Prostate gland (tissue), 2 donors: ENCODE data around the gene LIMCH1. TPM values are rescaled to one million over a fixed set of nuclear protein-coding genes. Genes with fewer than 3 reads are reported as not detected.

Experiments used
- DNase-seq: peaks from one replicate; pipeline ENCODE4 v3.0.0-alpha.2; 2019; ENCODE audit warnings: low spot score
- H3K27ac ChIP-seq, 2 donors: fragments of 200-600 bp; sonication (generic); 2 replicates each; pipeline ENCODE4 v1.5.1; 2017 to 2019
- H3K27me3 ChIP-seq: fragments of 200-600 bp; sonication (generic); replicated peaks from 2 replicates; pipeline ENCODE4 v1.5.1; 2019; ENCODE audit not compliant: insufficient read depth
- H3K36me3 ChIP-seq, 2 donors: fragments of 200-600 bp; sonication (generic); 1 replicate in 1 of 2; 2 replicates in 1 of 2; pipeline versions ENCODE4 v1.5.1 to v1.8.1; 2017 to 2019
- H3K4me1 ChIP-seq: fragments of 200-600 bp; sonication (generic); replicated peaks from 2 replicates; pipeline ENCODE4 v1.5.1; 2019
- H3K4me3 ChIP-seq, 2 donors: fragments of 200-600 bp; sonication (generic); 2 replicates each; pipeline ENCODE4 v1.5.1; 2017 to 2019
- H3K9me3 ChIP-seq: fragments of 200-600 bp; sonication (generic); 2 replicates; pipeline ENCODE4 v1.5.1; 2017
- POLR2A ChIP-seq: fragments of 450-650 bp; IDR thresholded peaks from one replicate; pipeline ENCODE4 v1.6.1; 2016; ENCODE audit warnings: antibody characterized with exemption, mild to moderate bottlenecking
- POLR2AphosphoS5 ChIP-seq: sonication (generic); formaldehyde crosslinking; IDR thresholded peaks from one replicate; pipeline ENCODE4 v1.6.1; 2017; ENCODE audit warnings: antibody characterized with exemption
- whole genome bisulfite sequencing: methylation state at CpG from one replicate; pipeline ENCODE4 v1.1.5; 2018; 5-methylcytosine and 5-hydroxymethylcytosine counted together
- intact Hi-C: fragments of 100-400 bp; cut with DNase I; formaldehyde crosslinking; loops from one replicate; pipeline ENCODE4 v1.14.2; 2022
- total RNA-seq, 2 donors: library from RNA; depleted of rRNA; stranded (reverse); fragments of >200 nt; gene quantifications; one replicate each; pipeline ENCODE4 v1.1.0, GENCODE V29; 2016
- TF ChIP-seq, protein P1 (sequence below), 4 experiments: fragments of 200-600 bp in 2 of 4; fragments of 450-650 bp in 2 of 4; sonication (generic) in 2 of 4; IDR thresholded peaks; 1 replicate in 3 of 4; 2 replicates in 1 of 4; pipeline ENCODE4 v1.5.1; 2016 to 2019; ENCODE audit warnings: antibody characterized with exemption in 4 of 4, mild to moderate bottlenecking in 2 of 4, moderate library complexity in 2 of 4

LIMCH1 gene
- total RNA-seq, 2 donors from 2014 or later = 62.8 to 102 TPM

DNA sequence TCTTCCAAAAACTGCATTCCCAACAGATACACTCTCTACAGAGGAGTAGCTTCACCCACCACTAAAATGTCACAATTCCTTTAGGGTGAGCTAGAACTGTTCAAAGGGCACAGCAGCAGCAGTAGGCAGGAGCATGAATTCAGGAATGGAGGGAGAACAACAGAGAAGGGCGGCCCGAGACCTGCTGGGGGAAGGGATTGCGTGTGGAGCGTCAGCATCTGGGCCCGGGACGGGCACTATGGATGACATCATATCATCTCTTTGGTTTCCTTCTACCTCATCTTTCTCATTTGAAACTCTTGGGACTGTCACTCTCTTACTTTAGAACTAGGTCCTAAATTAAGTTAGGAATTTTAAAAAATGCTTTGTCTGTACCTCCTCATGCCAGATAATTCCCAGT is 115.6 kb downstream of the LIMCH1 start:
- DNase-seq = no peak
- WGBS = 94% methylated on average over 6 of the region's 6 CpGs
- no peaks in the 10 kb centered on the region for H3K9me3 ChIP-seq
- no peaks in the 10 kb centered on the region for H3K36me3 ChIP-seq
- H3K27me3 ChIP-seq = no peaks in the 10 kb centered on the region
- H3K4me1 ChIP-seq = no peaks in the 10 kb centered on the region
- H3K4me3 ChIP-seq = no peak overlapping the region
- intact Hi-C loops = no loop called here
- TF ChIP-seq POLR2A (no peak), POLR2AphosphoS5 (no peak)
- TF ChIP-seq, protein P1, sequence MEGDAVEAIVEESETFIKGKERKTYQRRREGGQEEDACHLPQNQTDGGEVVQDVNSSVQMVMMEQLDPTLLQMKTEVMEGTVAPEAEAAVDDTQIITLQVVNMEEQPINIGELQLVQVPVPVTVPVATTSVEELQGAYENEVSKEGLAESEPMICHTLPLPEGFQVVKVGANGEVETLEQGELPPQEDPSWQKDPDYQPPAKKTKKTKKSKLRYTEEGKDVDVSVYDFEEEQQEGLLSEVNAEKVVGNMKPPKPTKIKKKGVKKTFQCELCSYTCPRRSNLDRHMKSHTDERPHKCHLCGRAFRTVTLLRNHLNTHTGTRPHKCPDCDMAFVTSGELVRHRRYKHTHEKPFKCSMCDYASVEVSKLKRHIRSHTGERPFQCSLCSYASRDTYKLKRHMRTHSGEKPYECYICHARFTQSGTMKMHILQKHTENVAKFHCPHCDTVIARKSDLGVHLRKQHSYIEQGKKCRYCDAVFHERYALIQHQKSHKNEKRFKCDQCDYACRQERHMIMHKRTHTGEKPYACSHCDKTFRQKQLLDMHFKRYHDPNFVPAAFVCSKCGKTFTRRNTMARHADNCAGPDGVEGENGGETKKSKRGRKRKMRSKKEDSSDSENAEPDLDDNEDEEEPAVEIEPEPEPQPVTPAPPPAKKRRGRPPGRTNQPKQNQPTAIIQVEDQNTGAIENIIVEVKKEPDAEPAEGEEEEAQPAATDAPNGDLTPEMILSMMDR (IDR thresholded peaks at IDR 0.05) = no peak
- no peak overlapping the region for H3K27ac ChIP-seq

DNA sequence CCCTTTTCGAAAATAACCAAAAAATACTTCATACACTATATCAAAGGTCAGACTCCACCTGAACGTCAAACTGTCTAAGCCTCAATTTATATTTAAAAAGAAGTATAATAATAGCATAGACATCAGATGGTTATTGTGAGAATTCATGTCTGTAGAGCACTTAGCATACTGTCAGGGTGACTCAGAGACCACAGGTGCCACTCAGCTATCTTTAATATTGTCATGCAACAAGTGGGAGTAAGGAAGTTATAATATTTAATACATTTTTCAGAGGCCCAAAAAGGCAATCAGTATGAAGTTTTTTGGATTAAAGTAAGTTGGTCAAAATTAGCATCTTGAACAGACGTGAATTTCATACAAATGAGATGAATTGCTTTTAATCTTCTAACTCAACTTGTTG is 117.2 kb downstream of the LIMCH1 start:
- H3K27ac ChIP-seq = no peak overlapping the region

DNA sequence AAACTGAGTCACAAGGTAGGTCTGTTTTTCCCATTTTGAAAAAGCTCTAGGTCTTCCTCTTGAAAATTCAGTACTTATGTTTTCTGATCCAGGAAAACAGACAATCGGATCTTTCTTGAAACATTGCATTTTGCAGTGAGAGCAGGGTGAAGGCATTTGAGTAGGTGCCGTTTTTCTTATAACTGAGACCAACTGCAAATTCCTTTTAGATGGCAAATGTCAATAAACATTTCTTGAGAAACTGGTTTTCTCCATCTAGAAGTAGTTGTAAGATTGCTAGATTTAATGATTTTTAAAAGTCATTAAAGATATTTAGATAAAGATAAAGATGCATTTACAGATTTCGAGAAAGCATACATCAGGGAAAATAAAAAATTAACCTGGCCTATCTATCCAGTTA is 118.1 kb downstream of the LIMCH1 start:
- Histone ChIP-seq H3K27me3 (no peaks in the 10 kb centered on the region), H3K36me3 (no peaks in the 10 kb centered on the region), H3K4me1 (no peaks in the 10 kb centered on the region), H3K4me3 (no peak overlapping the region), H3K9me3 (no peaks in the 10 kb centered on the region), H3K27ac (no peak overlapping the region)
- intact Hi-C loops = no loop called here
- WGBS = 41% methylated on average over 3 of the region's 3 CpGs
- TF ChIP-seq POLR2AphosphoS5 (no peak), POLR2A (no peak)
- TF ChIP-seq, protein P1 (IDR thresholded peaks at IDR 0.05) = no peak
- no peak for DNase-seq

More for the DNA sequence above, 117.2 kb downstream of the LIMCH1 start:
- Histone ChIP-seq H3K36me3 (no peaks in the 10 kb centered on the region), H3K27me3 (no peaks in the 10 kb centered on the region), H3K9me3 (no peaks in the 10 kb centered on the region), H3K4me3 (no peak overlapping the region), H3K4me1 (no peaks in the 10 kb centered on the region)
- no peak for DNase-seq
- no peak for TF ChIP-seq POLR2AphosphoS5
- TF ChIP-seq, protein P1 (IDR thresholded peaks at IDR 0.05) = no peak
- no peak for TF ChIP-seq POLR2A
- 92% methylated on average over 3 of the region's 3 CpGs for WGBS
- intact Hi-C loops = no loop called here

- no peaks in the 10 kb centered on the region for H3K27me3 ChIP-seq
- intact Hi-C loops = no loop called here
- no peak for DNase-seq
- no peaks in the 10 kb centered on the region for H3K36me3 ChIP-seq
- H3K4me3 ChIP-seq = no peak overlapping the region
- H3K4me1 ChIP-seq = no peaks in the 10 kb centered on the region
- WGBS = 58% methylated on average over 15 of the region's 15 CpGs
- TF ChIP-seq, protein P1 (IDR thresholded peaks at IDR 0.05) = no peak
- TF ChIP-seq POLR2A (no peak), POLR2AphosphoS5 (no peak)
- no peak overlapping the region for H3K27ac ChIP-seq
- H3K9me3 ChIP-seq = no peaks in the 10 kb centered on the region
Measured at GRCh38 chr4:41656572-41657520, 118.9 kb downstream of the LIMCH1 start.

DNA sequence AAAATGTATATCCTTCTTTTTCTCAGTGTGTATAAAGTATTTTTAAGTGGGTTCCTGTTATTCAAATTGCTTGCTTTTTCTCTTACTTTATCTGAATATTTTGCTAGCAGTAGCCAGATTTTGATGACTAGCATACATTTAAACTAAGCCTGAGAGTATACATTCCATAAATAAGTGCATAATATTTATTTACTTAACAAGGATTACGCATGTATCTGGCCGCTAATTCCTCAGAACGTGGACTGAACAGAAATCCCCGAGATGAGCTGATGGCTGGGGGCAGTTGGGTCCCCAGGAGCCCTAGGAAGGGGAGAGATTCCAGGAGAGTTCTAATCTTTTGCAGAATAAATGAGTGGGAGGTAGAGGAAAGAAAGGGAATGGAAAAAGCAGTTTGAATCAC is 119.6 kb downstream of the LIMCH1 start:
- no peak for DNase-seq
- Histone ChIP-seq H3K27ac (no peak overlapping the region), H3K4me1 (no peaks in the 10 kb centered on the region), H3K4me3 (no peak overlapping the region), H3K27me3 (no peaks in the 10 kb centered on the region), H3K9me3 (no peaks in the 10 kb centered on the region), H3K36me3 (no peaks in the 10 kb centered on the region)
- intact Hi-C loops = no loop called here
- TF ChIP-seq POLR2A (no peak), POLR2AphosphoS5 (no peak)
- TF ChIP-seq, protein P1 (IDR thresholded peaks at IDR 0.05) = no peak
- WGBS = 82% methylated on average over 4 of the region's 4 CpGs
